ENCODE data around the gene NAALADL2. TPM values are rescaled to one million over a fixed set of nuclear protein-coding genes. Genes with fewer than 3 reads are reported as not detected.

The NAALADL2 gene
- total and polyA plus RNA-seq, 9 of the 15 experiments (the other 6 are each of a cell fraction or from before 2014, with no cell fraction given): 0.29 to 1.1 (median 0.79) TPM; not detected in 1

DNA sequence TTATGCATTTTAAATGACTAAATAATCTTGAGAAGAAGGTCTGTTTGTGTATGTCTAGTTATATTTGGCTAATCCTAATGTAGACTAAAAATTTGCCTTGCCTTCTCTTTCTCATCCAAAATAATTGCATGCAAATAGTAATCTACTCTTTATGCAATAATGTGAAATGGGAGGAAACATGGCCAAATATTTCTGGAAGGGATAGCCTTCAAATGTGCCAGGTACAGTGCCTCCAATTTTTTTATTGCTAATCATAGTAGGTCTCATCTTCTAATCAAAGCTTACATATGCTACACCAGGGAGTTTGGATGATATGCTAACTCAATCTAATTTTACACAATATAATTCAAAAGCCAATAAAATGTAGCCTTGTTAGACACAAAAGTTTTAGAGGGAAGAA, 911.3 kb downstream of the NAALADL2 start:
- H3K27ac ChIP-seq (ENCODE audit: extremely low read depth, low read depth, low read length): no peak overlapping the region
- no peak overlapping the region for H3K9ac ChIP-seq (ENCODE audit: insufficient read depth in 1 of 2, low read depth in 2 of 2, low read length in 2 of 2)
- DNase-seq (ENCODE audit: extremely low read depth in 1 of 4, low spot score in 3 of 4) (no peak), FAIRE-seq (no peak), ATAC-seq (no peak)
- TF ChIP-seq PURB (CRISPR knock-in tag; IDR thresholded peaks at IDR 0.05; ENCODE audit: low read depth) (no peak), NR2F6 (CRISPR knock-in tag; IDR thresholded peaks at IDR 0.05) (no peak), TAF15 (IDR thresholded peaks at IDR 0.05; ENCODE audit: low read depth, low read length) (no peak), PHF20 (IDR thresholded peaks at IDR 0.05; ENCODE audit: partially characterized antibody) (no peak), RBM34 (IDR thresholded peaks at IDR 0.05; ENCODE audit: borderline replicate concordance, insufficient read depth, low read length) (no peak), TAF7 (tag; IDR thresholded peaks at IDR 0.05) (no peak), GATAD2A (IDR thresholded peaks at IDR 0.05) (no peak)
- TF ChIP-seq, protein P1, sequence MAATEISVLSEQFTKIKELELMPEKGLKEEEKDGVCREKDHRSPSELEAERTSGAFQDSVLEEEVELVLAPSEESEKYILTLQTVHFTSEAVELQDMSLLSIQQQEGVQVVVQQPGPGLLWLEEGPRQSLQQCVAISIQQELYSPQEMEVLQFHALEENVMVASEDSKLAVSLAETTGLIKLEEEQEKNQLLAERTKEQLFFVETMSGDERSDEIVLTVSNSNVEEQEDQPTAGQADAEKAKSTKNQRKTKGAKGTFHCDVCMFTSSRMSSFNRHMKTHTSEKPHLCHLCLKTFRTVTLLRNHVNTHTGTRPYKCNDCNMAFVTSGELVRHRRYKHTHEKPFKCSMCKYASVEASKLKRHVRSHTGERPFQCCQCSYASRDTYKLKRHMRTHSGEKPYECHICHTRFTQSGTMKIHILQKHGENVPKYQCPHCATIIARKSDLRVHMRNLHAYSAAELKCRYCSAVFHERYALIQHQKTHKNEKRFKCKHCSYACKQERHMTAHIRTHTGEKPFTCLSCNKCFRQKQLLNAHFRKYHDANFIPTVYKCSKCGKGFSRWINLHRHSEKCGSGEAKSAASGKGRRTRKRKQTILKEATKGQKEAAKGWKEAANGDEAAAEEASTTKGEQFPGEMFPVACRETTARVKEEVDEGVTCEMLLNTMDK (IDR thresholded peaks at IDR 0.05; ENCODE audit: borderline replicate concordance, insufficient read depth, low read depth, low read length, poor library complexity, severe bottlenecking): no peak
- TF ChIP-seq, protein P2, sequence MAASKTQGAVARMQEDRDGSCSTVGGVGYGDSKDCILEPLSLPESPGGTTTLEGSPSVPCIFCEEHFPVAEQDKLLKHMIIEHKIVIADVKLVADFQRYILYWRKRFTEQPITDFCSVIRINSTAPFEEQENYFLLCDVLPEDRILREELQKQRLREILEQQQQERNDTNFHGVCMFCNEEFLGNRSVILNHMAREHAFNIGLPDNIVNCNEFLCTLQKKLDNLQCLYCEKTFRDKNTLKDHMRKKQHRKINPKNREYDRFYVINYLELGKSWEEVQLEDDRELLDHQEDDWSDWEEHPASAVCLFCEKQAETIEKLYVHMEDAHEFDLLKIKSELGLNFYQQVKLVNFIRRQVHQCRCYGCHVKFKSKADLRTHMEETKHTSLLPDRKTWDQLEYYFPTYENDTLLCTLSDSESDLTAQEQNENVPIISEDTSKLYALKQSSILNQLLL (CRISPR knock-in tag; IDR thresholded peaks at IDR 0.05; ENCODE audit: borderline replicate concordance): no peak
- ChIA-PET CTCF (ENCODE audit: low intra/inter-chr PET ratio) (no interaction called here), POLR2A (no interaction called here)
- H3K9me3 ChIP-seq (replicated peaks; ENCODE audit: control insufficient read depth, insufficient read depth, low read depth, low read length): no peaks in the 10 kb centered on the region; the same call in 1 of the 2 replicates
- no peaks in the 10 kb centered on the region for H3K79me2 ChIP-seq (ENCODE audit: control insufficient read depth, insufficient read depth, low read length)
- H3K27me3 ChIP-seq (ENCODE audit: control insufficient read depth in 2 of 2, insufficient read depth in 2 of 2, low read length in 2 of 2): no peaks in the 10 kb centered on the region
- no peaks in the 10 kb centered on the region for H4K20me1 ChIP-seq (replicated peaks; ENCODE audit: control insufficient read depth, insufficient read depth, low read length)
- intact Hi-C loops (cut with micrococcal nuclease) (no loop called here), in situ Hi-C loops (cut with MboI) (no loop called here)
- no peak overlapping the region for H3K4me3 ChIP-seq
- no peaks in the 10 kb centered on the region for H3K9me1 ChIP-seq (ENCODE audit: control insufficient read depth, insufficient read depth, low read length)
- no peaks in the 10 kb centered on the region for H3K36me3 ChIP-seq (ENCODE audit: control insufficient read depth, insufficient read depth, low read length)
- H2AFZ ChIP-seq (ENCODE audit: low read depth, low read length): no peak overlapping the region
- no peak overlapping the region for H3K4me2 ChIP-seq (ENCODE audit: insufficient read depth, low read length)
- no TSS peak for BruUV-seq (replicated peaks)
- H3K4me1 ChIP-seq (replicated peaks in 1 of 2; ENCODE audit: control insufficient read depth in 2 of 2, insufficient read depth in 2 of 2, low read length in 2 of 2): no peaks in the 10 kb centered on the region
